A549 (cell line): ENCODE measurements around the gene CELSR1.

Experiments used
- CTCF ChIP-seq: fragments of >200 bp; sonication (Bioruptor Twin); formaldehyde crosslinking; IDR thresholded peaks from 3 replicates; pipeline ENCODE4 v1.5.1; 2016
- ESRRA ChIP-seq: fragments of 150-350 bp; IDR thresholded peaks from 2 replicates; pipeline ENCODE4 v1.6.1; 2014; ENCODE audit warnings: mild to moderate bottlenecking, low read length, borderline replicate concordance

DNA sequence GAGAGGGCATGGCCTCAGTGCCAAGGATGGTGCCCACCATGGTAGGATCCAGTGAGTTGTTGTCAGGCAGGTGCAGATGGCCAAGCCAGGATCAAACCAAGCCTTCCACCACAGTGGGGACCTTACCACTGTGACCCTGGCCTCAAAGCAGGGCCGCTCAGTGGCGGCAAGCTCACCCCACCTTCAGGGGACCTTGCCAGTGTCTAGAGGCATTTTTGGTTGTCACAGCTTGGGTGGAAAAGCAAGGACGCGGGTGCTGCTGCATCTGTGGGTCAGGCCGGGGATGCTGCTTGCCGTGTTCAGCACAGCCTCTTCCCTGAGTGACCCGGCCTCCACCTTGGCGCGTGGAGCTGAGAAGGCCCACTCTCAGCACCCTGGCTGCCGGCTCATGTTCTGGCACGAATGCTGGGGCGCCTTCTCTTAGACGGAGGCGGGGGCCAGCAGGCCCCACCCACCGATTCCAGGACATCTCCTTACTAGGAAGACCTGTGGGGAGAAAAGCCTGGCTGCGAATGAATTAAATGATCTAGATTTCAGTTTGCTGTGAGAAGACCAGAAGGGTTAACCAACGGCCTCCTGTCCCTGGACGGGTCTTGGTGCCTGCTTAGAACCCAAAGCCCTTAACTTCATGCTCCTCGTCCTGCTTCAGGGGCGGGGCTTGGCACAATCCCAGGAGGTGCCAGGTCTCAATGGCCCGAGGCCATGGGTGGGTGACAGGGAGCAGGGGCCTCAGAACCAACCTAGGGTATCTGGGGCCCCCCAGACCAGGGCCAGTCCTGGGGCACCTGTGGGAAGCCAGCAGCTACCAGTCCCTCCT, 183.0 kb downstream of the CELSR1 start:
- no peak for TF ChIP-seq ESRRA
- no peak for TF ChIP-seq CTCF
